SHP77 (cell line): ENCODE results near the gene HEMGN.
A peak's percentile ranks its signal among the peaks of the same experiment; 100 is the strongest.

ENCODE experiments used
- DNase-seq, 2 experiments: peaks; one replicate each; lab custom pipeline; 2025; lab: John Stamatoyannopoulos, UW

Gene HEMGN

DNA sequence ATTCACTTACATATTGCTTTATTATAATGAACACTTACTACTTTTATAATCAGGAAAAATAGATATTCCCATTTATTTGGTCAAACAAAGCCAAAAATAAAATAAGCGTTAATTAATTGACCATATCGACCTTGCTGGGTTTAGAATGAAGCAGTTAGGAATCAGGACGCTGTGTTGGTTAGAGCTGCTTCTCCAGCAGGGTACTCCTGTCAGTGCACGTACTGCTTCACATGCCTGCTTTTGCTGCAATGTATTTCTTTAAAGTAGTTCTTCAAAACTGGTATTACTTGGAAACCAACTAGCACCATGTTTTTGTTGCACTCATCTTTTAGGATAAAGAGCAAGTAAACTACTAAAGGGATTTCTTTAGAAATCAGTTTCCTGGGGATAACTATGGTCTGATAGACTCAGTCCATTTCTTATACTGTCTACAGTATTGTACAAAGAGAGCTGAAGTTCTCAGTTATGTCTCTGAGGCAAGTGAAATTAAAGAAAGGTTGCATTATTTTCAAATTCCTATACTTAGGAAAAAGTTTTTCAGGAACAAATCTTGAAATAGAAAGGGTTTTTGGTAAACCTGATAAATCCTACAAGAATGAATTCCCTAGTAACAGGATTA lies 8.9 kb downstream of the HEMGN start:
- no peak for DNase-seq

DNA sequence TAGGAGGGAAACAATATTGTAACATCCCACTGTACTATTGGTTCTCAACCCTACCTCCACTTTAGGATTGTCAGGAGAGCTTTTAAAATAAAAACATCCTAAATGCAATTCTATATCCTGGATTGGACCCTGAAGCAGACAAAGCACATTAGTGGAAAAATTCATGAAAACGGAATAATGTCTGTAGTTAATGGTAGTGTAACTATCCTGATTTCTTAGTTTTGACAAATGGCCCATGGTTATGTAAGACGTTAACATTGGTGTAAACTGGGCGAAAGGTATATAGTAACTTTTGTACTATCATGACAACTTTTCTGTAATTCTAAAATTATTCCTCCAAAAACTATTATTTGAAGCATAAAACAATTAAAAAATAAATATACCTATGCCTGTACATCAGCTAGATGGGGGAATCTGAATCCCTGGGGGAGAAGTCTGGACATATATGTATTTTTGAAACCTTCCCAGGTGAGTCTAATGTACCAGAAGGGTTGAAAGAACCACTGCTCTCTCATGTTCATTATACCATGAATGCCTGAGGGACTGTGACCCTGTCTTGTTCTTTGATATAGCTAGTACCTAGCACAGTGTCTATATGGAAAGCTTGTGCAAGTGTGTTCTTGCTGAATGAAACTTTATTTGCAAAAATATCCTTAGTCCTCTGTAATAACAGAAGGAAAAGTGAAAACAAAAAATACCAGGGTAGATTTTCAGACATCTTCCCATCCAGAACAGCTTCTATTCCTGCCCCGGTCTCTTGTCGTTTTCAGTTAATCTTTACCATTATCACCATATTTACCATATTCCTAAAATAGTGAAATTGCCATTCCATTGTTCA lies 12.3 kb downstream of the HEMGN start:
- no peak for DNase-seq

- no peak for DNase-seq
These were observed 13.6 kb downstream of the HEMGN start for GRCh38 chr9:97924386-97924785.

DNA sequence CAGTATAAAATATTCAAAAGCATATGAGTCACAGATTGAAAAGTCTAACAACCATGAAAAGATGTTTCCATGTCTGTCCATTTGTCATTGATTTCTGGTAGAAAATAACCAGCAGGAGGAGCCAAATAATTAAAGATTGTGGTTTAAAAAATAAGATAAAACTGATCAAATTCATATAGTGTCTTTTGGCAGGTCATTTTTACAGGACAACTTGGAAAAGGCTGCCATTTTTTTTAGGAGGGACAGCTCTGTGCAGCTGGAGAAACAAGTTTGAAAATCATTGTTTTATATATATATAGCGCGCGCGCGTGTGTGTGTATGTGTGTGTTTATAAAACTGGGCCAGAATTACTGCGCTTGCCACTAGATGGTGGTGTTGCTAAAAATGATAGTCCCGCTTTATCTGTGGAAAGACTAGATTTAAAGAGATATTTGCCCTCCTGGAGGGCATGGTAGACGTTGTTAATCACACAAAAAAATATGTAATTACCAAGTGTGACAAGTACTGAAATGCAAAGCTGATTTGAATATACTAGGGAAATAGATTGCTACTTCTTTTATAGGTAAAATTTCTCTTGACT lies 14.4 kb downstream of the HEMGN start:
- peak; percentile 73 to 74 for DNase-seq

DNA sequence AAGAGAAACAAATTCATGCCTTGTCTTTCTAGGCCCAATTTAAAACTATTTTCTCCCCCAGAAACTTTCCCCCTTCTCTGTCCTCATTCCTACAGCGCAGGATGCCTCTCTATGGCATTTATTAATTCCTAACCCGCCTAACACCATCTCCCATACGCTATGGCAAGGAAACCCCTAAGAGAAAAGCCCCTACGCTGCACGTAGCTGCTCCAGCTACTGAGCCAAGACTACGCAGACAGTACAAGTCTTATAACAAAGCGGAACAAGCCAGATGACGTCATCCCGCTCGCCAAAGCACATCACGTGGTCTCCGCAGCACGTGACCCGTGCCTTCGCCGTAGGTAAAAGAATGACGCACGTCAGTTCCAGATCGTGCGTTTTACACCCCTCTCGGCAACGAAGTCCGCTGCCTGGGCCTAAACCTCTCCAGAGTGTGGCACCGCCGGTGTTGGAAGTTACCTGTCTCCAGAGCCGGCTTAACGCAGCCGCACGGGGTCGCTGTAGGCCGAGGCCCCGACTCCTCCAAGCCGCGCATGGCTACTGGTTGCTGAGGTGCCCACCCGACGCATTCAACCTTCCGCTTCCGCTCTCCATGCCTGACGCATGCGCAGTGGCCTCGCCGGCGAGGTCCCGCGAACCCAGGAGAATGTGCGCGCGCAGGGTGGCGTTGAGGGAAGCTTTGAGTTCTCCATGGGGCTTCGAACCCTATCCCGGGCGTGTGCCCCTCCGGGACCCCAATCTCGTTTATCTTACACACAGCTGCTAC lies 15.8 kb downstream of the HEMGN start, which contains the start of gene TRMO:
TSS of gene TRMO (minus strand) at position 542 of the 766 bp plus-strand sequence. CDS start at position 535, 7 bp downstream.
- peak; percentile 96 for DNase-seq

- DNase-seq: no peak
These were observed 18.7 kb downstream of the HEMGN start for GRCh38 chr9:97919217-97919813.

GRCh38 chr9:97918611-97919010 lies 19.4 kb downstream of the HEMGN start:
- DNase-seq: no peak

DNA sequence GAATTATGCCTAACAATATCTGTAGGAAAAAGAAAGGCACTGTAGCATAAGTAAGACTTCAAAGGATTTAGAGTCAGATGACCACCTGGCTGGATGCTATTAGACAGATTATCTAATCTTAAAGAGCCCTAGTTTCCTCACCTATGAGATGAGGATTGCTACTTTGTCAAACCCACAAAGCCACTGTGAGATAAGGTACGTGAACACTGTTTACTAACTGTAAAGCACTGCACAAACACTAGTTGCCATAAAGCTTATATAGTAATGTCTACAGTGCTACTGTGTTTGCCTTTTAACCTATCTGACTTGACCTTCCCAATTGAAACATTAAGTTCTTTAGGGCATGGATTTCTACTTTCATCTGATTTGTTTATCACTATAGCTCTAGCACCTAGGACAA lies 26.0 kb downstream of the HEMGN start:
- no peak for DNase-seq

- no peak for DNase-seq
These were observed 26.4 kb downstream of the HEMGN start for GRCh38 chr9:97911528-97911927.

DNA sequence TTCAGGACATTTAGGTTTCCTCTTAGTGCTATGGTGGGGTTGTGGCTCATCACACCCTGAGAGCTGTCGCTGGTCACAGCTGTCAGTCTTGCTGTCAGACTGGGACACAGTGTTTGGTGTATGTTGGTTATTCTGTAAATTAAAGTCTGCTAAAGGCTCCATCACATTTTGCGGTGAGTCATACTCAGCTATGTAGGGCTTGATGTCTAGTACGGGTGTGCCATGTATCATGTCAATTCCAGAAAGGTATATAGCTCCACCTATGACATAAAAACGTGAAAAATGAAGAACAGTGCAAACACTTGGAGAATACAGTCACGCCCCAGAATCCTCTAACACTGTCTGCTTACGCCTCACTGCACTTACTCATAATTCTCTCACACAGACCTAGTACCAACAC lies 27.6 kb downstream of the HEMGN start:
- DNase-seq: no peak

DNA sequence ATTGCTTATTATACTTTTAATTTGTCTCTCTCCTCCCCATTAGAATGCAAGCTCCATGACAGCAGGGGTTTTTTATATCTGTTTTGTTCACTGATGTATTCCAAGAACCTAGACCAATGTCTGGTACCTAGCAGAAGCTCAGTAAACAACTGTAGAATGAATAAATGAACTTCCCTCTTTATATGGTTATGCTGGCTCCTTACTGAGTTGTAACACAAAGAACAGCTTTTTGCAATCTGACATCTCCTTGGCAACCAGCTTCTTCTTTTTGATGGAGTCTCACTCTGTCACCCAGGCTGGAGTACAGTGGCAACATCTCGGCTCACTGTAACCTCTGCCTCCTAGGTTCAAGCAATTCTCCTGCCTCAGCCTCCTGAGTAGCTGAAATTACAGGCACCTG lies 29.3 kb downstream of the HEMGN start:
- no peak for DNase-seq

DNA sequence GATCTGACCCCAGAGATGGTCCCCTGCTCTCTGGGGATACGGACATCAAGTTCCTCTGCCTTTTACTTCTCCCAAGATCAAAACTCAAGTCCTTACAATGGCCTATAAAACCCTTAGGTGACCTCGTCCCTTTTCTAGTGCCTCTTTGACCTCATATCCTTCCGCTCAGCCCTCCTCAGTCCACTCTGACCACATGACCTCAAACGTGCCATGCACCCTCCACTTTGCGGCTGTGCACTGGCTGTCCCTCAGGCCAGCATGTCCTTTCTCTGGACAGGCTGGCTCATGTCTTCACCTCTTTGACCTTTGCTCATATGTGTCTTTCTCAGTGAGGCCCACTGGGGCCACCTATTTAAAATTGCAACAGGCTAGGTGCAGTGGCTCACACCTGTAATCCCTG lies 30.3 kb downstream of the HEMGN start:
- DNase-seq: no peak

GRCh38 chr9:97907046-97907445 lies 30.9 kb downstream of the HEMGN start:
- DNase-seq: no peak

GRCh38 chr9:97906236-97906831 lies 31.6 kb downstream of the HEMGN start:
- no peak for DNase-seq

DNA sequence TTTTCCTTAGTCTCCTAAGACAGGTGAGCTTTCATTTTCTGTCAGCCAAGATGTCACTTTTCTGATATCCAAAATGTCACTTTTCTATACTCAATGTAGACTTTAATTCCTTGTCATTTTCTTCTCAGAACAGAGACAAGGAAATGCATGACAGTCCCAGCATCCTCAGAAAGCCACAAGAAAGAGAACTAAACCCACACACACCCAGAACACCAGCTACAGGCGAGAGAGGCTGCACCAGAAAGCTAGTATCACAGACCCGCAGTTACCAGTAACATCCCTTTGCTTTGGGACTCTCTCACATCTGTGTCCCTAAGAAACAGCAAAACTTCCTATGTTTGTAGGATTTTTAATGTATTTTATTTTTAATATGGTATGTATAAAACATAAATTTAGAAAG lies 32.7 kb downstream of the HEMGN start:
- DNase-seq: no peak

DNA sequence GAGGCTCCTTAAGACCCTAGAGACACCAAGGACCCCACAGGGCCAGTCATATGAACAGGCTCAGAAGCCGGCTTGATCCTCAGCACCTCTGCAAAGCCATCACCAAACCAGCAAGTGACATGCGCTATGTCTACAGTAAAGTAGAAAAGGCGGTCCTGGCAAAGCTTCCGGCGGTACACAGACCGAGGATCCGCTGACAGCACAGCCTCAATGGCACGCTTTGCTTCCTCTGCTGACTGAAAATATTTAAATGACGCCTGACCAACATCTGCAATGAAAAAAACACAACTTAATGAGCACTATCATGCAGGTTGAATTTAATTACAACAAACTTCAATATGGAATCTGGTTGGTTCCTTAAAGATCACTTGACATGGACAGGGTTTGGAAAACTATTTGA lies 33.2 kb downstream of the HEMGN start:
- no peak for DNase-seq

DNA sequence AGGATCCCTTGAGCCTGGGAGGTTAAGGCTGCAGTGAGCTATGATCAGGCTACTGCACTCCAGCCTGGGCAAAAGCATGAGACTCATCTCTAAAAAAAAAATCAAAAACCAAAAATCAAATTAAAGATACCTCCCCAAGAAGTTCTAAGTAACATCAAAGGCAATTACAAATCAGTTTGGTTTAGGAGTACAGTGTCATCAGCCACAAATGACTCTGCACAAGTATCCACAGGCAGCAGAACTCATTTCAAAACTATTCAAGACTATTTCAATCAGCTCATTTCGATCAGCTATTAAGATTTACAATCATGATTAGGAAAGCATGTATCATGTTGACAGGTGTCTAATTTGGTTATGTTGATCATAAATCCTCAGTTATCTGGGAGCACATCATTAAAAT lies 34.8 kb downstream of the HEMGN start:
- DNase-seq: no peak

- peak; percentile 8 to 11 for DNase-seq
These were observed 37.0 kb downstream of the HEMGN start for GRCh38 chr9:97900738-97901565.

- DNase-seq: no peak
These were observed 37.8 kb downstream of the HEMGN start for GRCh38 chr9:97900103-97900737.

GRCh38 chr9:97895695-97896332 lies 42.2 kb downstream of the HEMGN start:
- DNase-seq: peak in 1 of 2 experiments; percentile 10
